ENCODE results near the gene SNRNP200. TPM values are rescaled to one million over a fixed set of nuclear protein-coding genes. Genes with fewer than 3 reads are reported as not detected.

The SNRNP200 gene
- total RNA-seq, 2 donors from 2014 or later: 190 to 211 TPM

DNA sequence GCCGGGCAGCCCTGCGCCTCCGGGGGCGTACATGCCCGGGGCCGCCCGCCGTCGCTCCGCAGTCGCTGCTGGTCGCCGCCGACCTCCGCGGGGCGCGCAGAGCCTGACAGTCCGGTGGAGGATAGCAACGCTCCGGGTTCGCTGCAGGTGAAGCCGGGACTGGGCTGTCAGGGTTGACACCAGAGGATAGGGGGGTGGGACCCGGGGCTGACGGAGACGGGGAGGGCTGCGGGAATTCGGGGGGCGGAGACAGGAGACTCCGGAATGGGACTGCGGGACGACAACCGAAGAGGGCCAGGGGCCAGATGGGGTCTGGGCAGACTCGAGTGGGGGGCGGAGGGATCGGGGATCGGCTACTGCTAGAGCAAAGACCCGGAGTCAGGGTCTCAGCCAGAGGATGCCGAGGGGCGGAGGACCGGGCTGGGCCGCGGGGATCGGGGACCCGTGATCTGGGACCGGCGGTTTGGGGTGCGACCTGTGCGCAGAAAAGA lies 40.0 kb downstream of the SNRNP200 start:
- H3K4me1 ChIP-seq (ENCODE audit: control insufficient read depth, insufficient read depth, low read length): peaks cover 5% of the 10 kb centered on the region
- Mint-ChIP-seq H3K4me1 (peaks cover 19% of the 10 kb centered on the region), H3K27ac (peak overlapping the region; percentile 52), H3K27me3 (ENCODE audit: insufficient read depth) (no peaks in the 10 kb centered on the region), H3K9me3 (no peaks in the 10 kb centered on the region), H3K36me3 (ENCODE audit: low read depth) (peaks cover 26% of the 10 kb centered on the region), H3K4me3 (peak overlapping the region; percentile 88)
- peak; percentile 85 for DNase-seq
- TF ChIP-seq, protein P1, sequence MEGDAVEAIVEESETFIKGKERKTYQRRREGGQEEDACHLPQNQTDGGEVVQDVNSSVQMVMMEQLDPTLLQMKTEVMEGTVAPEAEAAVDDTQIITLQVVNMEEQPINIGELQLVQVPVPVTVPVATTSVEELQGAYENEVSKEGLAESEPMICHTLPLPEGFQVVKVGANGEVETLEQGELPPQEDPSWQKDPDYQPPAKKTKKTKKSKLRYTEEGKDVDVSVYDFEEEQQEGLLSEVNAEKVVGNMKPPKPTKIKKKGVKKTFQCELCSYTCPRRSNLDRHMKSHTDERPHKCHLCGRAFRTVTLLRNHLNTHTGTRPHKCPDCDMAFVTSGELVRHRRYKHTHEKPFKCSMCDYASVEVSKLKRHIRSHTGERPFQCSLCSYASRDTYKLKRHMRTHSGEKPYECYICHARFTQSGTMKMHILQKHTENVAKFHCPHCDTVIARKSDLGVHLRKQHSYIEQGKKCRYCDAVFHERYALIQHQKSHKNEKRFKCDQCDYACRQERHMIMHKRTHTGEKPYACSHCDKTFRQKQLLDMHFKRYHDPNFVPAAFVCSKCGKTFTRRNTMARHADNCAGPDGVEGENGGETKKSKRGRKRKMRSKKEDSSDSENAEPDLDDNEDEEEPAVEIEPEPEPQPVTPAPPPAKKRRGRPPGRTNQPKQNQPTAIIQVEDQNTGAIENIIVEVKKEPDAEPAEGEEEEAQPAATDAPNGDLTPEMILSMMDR (conservative IDR thresholded peaks at IDR 0.05): no peak
- H3K36me3 ChIP-seq (ENCODE audit: control insufficient read depth, insufficient read depth, low read length): peaks cover 33% of the 10 kb centered on the region
- H3K9ac ChIP-seq (ENCODE audit: extremely low read depth, low read length, poor library complexity, severe bottlenecking): peak overlapping the region; percentile 68
- no peaks in the 10 kb centered on the region for H3K27me3 ChIP-seq (ENCODE audit: control insufficient read depth, insufficient read depth, low read length, poor library complexity, severe bottlenecking)
- H3K27ac ChIP-seq (ENCODE audit: low read depth, low read length): peak overlapping the region; percentile 68
- H3K9me3 ChIP-seq (ENCODE audit: control insufficient read depth, low read length): no peaks in the 10 kb centered on the region
- 0% methylated on average over 28 to 49 of the region's 49 CpGs for WGBS, 2 experiments (ENCODE audit: insufficient coverage in 1 of 2, insufficient read length in 1 of 2)
- peak overlapping the region; percentile 100 for H3K4me3 ChIP-seq (ENCODE audit: low read length)

DNA sequence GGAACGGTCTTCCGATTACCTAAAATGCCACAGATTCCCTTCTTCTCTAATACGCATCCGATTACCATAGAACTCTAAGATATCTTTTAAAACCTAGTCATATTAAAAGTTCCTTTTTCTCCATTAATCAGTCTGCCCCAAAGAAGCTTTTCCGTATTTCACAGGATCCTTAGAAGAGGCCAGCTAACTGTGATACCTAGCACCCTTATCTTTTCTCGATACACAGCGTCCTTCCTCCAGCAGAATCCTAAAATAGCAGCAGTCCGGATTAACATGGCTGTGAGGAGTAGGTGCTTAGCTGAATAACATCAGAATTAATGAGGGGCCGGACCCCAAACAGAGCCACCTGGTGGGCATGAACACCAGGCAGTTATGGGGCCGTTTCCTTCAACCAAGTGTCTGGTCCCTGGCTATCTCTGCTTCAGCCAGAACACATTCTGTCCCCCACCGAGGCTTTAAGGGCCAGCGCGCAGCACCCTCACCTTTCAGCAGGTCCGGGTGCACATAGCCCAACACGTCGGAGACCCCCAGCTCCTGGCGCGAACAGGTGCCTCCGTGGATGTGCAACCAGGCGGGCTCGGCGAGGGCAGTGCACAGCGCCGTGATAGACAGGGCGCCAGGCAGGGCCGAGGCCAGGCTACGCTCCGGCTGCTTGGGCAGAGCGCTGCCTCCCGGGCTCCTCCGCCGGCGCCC lies 40.5 kb downstream of the SNRNP200 start:
- WGBS, 2 experiments (ENCODE audit: insufficient coverage in 1 of 2, insufficient read length in 1 of 2): 27 to 44% methylated on average over 16 to 33 of the region's 33 CpGs
- TF ChIP-seq, protein P1 (conservative IDR thresholded peaks at IDR 0.05): peak; percentile 58
- Histone ChIP-seq H3K27me3 (ENCODE audit: control insufficient read depth, insufficient read depth, low read length, poor library complexity, severe bottlenecking) (no peaks in the 10 kb centered on the region), H3K9me3 (ENCODE audit: control insufficient read depth, low read length) (no peaks in the 10 kb centered on the region), H3K36me3 (ENCODE audit: control insufficient read depth, insufficient read depth, low read length) (peaks cover 34% of the 10 kb centered on the region), H3K4me1 (ENCODE audit: control insufficient read depth, insufficient read depth, low read length) (peaks cover 5% of the 10 kb centered on the region), H3K9ac (ENCODE audit: extremely low read depth, low read length, poor library complexity, severe bottlenecking) (peak overlapping the region; percentile 68), H3K4me3 (ENCODE audit: low read length) (peak overlapping the region; percentile 100), H3K27ac (ENCODE audit: low read depth, low read length) (peak overlapping the region; percentile 68)
- DNase-seq: peak; percentile 62
- no peaks in the 10 kb centered on the region for H3K27me3 Mint-ChIP-seq (ENCODE audit: insufficient read depth)
- no peak overlapping the region for H3K27ac Mint-ChIP-seq
- H3K4me3 Mint-ChIP-seq: peak overlapping the region; percentile 88
- H3K9me3 Mint-ChIP-seq: no peaks in the 10 kb centered on the region
- peaks cover 26% of the 10 kb centered on the region for H3K36me3 Mint-ChIP-seq (ENCODE audit: low read depth)
- H3K4me1 Mint-ChIP-seq: peaks cover 19% of the 10 kb centered on the region

DNA sequence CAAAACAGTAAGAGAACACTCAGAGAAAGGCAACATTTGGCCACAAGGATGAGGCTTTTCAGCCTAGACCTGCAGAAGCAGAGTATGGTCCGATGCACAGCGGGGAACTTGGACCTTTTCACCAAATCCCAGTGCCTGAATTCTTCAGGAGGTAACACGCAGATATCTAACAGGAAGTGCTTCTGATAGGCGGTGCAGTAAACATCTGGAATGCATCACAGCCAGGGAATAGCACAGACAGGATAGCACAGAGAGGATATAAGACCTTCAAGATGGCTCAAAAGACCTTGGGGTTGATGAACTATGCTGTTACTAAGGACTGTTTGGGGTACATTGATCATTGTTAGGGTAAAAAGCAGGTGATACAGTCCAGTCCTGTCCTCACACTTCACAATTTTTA lies 41.3 kb downstream of the SNRNP200 start:
- H3K4me3 ChIP-seq (ENCODE audit: low read length): peak overlapping the region; percentile 100
- no peak overlapping the region for H3K9ac ChIP-seq (ENCODE audit: extremely low read depth, low read length, poor library complexity, severe bottlenecking)
- no peaks in the 10 kb centered on the region for H3K27me3 ChIP-seq (ENCODE audit: control insufficient read depth, insufficient read depth, low read length, poor library complexity, severe bottlenecking)
- peaks cover 36% of the 10 kb centered on the region for H3K36me3 ChIP-seq (ENCODE audit: control insufficient read depth, insufficient read depth, low read length)
- no peak overlapping the region for H3K27ac ChIP-seq (ENCODE audit: low read depth, low read length)
- H3K4me3 Mint-ChIP-seq: no peak overlapping the region
- TF ChIP-seq, protein P1 (conservative IDR thresholded peaks at IDR 0.05): no peak
- H3K9me3 ChIP-seq (ENCODE audit: control insufficient read depth, low read length): no peaks in the 10 kb centered on the region
- H3K36me3 Mint-ChIP-seq (ENCODE audit: low read depth): peaks cover 22% of the 10 kb centered on the region
- no peak for DNase-seq
- no peaks in the 10 kb centered on the region for H3K9me3 Mint-ChIP-seq
- no peak overlapping the region for H3K27ac Mint-ChIP-seq
- 88 to 94% methylated on average over 4 of the region's 4 CpGs for WGBS, 2 experiments (ENCODE audit: insufficient coverage in 1 of 2, insufficient read length in 1 of 2)
- peaks cover 19% of the 10 kb centered on the region for H3K4me1 Mint-ChIP-seq
- no peaks in the 10 kb centered on the region for H3K27me3 Mint-ChIP-seq (ENCODE audit: insufficient read depth)
- H3K4me1 ChIP-seq (ENCODE audit: control insufficient read depth, insufficient read depth, low read length): peaks cover 5% of the 10 kb centered on the region

Measured in endodermal cell (in vitro differentiated cells).